ENCODE results near the gene MXD1. TPM values are rescaled to one million over a fixed set of nuclear protein-coding genes. Genes with fewer than 3 reads are reported as not detected.

MXD1 gene
- total RNA-seq, 1 experiment from 2014 or later = 6.5 TPM

DNA sequence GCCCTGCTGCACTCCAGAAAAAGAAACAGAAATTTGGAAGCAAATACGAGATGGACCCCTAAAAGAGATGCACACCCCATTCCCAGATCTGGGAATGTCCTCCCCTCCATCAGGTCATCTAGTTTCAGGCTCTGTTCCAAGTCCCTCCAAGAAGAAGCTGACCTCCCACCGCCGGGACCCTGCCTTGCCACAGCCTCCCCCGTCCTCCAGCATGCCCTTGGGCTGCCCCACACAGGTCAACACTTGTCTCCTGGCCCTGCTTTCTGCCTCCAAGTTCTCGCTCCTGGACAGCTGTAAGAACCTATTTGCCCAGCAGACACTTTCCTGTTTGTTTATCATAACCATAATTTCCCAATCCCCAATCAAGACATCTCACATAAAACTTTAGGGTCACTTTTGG lies 44.5 kb downstream of the MXD1 start:
- ChIA-PET POLR2A (no interaction called here), CTCF (no interaction called here)
- Histone ChIP-seq H3K4me3 (ENCODE audit: low read depth in 2 of 2, low read length in 2 of 2) (no peak overlapping the region), H3K36me3 (ENCODE audit: control insufficient read depth, insufficient read depth, low read length) (no peaks in the 10 kb centered on the region), H3K9me3 (ENCODE audit: control insufficient read depth, insufficient read depth, low read depth, low read length) (no peaks in the 10 kb centered on the region), H3K27ac (ENCODE audit: low read length) (no peak overlapping the region), H3K4me1 (ENCODE audit: control insufficient read depth, insufficient read depth, low read length) (no peaks in the 10 kb centered on the region; the same call in 1 of the 2 replicates), H3K27me3 (ENCODE audit: control insufficient read depth, insufficient read depth, low read length) (no peaks in the 10 kb centered on the region)
- intact Hi-C loops (cut with micrococcal nuclease; ENCODE audit: unreplicated experiment) = no loop called here
- ATAC-seq (no peak), DNase-seq (ENCODE audit: low read depth, low spot score) (no peak)
- BruUV-seq (replicated peaks) = no TSS peak
- in situ Hi-C loops (cut with HindIII; ENCODE audit: low pct_unique_long_range_greater_than_20kb, low sequenced_read_pairs) = no loop called here
- TF ChIP-seq POLR2AphosphoS5 (IDR thresholded peaks at IDR 0.05; ENCODE audit: low read depth, low read length) (no peak), REST (IDR thresholded peaks at IDR 0.05; ENCODE audit: insufficient read depth in 1 of 2, low read depth in 2 of 2, low read length in 1 of 2) (no peak), SIN3A (IDR thresholded peaks at IDR 0.05; ENCODE audit: borderline replicate concordance, insufficient read depth, low read depth, low read length) (no peak), TCF7L2 (IDR thresholded peaks at IDR 0.05; ENCODE audit: low read depth, low read length) (no peak)
- TF ChIP-seq, protein P1, sequence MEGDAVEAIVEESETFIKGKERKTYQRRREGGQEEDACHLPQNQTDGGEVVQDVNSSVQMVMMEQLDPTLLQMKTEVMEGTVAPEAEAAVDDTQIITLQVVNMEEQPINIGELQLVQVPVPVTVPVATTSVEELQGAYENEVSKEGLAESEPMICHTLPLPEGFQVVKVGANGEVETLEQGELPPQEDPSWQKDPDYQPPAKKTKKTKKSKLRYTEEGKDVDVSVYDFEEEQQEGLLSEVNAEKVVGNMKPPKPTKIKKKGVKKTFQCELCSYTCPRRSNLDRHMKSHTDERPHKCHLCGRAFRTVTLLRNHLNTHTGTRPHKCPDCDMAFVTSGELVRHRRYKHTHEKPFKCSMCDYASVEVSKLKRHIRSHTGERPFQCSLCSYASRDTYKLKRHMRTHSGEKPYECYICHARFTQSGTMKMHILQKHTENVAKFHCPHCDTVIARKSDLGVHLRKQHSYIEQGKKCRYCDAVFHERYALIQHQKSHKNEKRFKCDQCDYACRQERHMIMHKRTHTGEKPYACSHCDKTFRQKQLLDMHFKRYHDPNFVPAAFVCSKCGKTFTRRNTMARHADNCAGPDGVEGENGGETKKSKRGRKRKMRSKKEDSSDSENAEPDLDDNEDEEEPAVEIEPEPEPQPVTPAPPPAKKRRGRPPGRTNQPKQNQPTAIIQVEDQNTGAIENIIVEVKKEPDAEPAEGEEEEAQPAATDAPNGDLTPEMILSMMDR (IDR thresholded peaks at IDR 0.05) = no peak

GRCh38 chr2:69960821-69961220 lies 45.9 kb downstream of the MXD1 start:
- Histone ChIP-seq H3K4me3 (ENCODE audit: low read depth in 2 of 2, low read length in 2 of 2) (no peak overlapping the region), H3K27ac (ENCODE audit: low read length) (no peak overlapping the region), H3K36me3 (ENCODE audit: control insufficient read depth, insufficient read depth, low read length) (no peaks in the 10 kb centered on the region), H3K4me1 (ENCODE audit: control insufficient read depth, insufficient read depth, low read length) (no peaks in the 10 kb centered on the region; the same call in 1 of the 2 replicates), H3K9me3 (ENCODE audit: control insufficient read depth, insufficient read depth, low read depth, low read length) (no peaks in the 10 kb centered on the region), H3K27me3 (ENCODE audit: control insufficient read depth, insufficient read depth, low read length) (no peaks in the 10 kb centered on the region)
- TF ChIP-seq, protein P1 (IDR thresholded peaks at IDR 0.05) = no peak
- TF ChIP-seq POLR2AphosphoS5 (IDR thresholded peaks at IDR 0.05; ENCODE audit: low read depth, low read length) (no peak), REST (IDR thresholded peaks at IDR 0.05; ENCODE audit: insufficient read depth in 1 of 2, low read depth in 2 of 2, low read length in 1 of 2) (no peak), TCF7L2 (IDR thresholded peaks at IDR 0.05; ENCODE audit: low read depth, low read length) (no peak), SIN3A (IDR thresholded peaks at IDR 0.05; ENCODE audit: borderline replicate concordance, insufficient read depth, low read depth, low read length) (no peak)
- intact Hi-C loops (cut with micrococcal nuclease; ENCODE audit: unreplicated experiment) (no loop called here), in situ Hi-C loops (cut with HindIII; ENCODE audit: low pct_unique_long_range_greater_than_20kb, low sequenced_read_pairs) (no loop called here)
- DNase-seq (ENCODE audit: low read depth, low spot score) (no peak), ATAC-seq (no peak)
- BruUV-seq (replicated peaks) = no TSS peak
- ChIA-PET POLR2A (no interaction called here), CTCF (no interaction called here)
